ENCODE measurements around the gene PKIG.

Gene PKIG

GRCh38 chr20:44630297-44630696 is 47.9 kb downstream of the PKIG start:
- H3K4me3 ChIP-seq (ENCODE audit: low read depth, low read length), result no peak overlapping the region
- TF ChIP-seq CTCF (IDR thresholded peaks at IDR 0.05; ENCODE audit: low read depth, low read length, missing control alignments), result no peak
- DNase-seq (ENCODE audit: low read depth), result no peak

- no peak for DNase-seq (ENCODE audit: low read depth)
- TF ChIP-seq CTCF (IDR thresholded peaks at IDR 0.05; ENCODE audit: low read depth, low read length, missing control alignments), result no peak
- no peak overlapping the region for H3K4me3 ChIP-seq (ENCODE audit: low read depth, low read length)
Measured at GRCh38 chr20:44632103-44632752, 49.8 kb downstream of the PKIG start.

- no peak for DNase-seq (ENCODE audit: low read depth)
- no peak for TF ChIP-seq CTCF (IDR thresholded peaks at IDR 0.05; ENCODE audit: low read depth, low read length, missing control alignments)
- H3K4me3 ChIP-seq (ENCODE audit: low read depth, low read length), result no peak overlapping the region
Measured at GRCh38 chr20:44633187-44633810, 50.9 kb downstream of the PKIG start.

- DNase-seq (ENCODE audit: low read depth), result no peak
- no peak for TF ChIP-seq CTCF (IDR thresholded peaks at IDR 0.05; ENCODE audit: low read depth, low read length, missing control alignments)
Measured at GRCh38 chr20:44633872-44634600, 51.7 kb downstream of the PKIG start.

GRCh38 chr20:44635877-44636276 is 53.5 kb downstream of the PKIG start:
- no peak overlapping the region for H3K4me3 ChIP-seq (ENCODE audit: low read depth, low read length)
- no peak for TF ChIP-seq CTCF (IDR thresholded peaks at IDR 0.05; ENCODE audit: low read depth, low read length, missing control alignments)
- no peak for DNase-seq (ENCODE audit: low read depth)

More at GRCh38 chr20:44633872-44634600, 51.7 kb downstream of the PKIG start:
- no peak overlapping the region for H3K4me3 ChIP-seq (ENCODE audit: low read depth, low read length)

- no peak for DNase-seq (ENCODE audit: low read depth)
- H3K4me3 ChIP-seq (ENCODE audit: low read depth, low read length), result no peak overlapping the region
- no peak for TF ChIP-seq CTCF (IDR thresholded peaks at IDR 0.05; ENCODE audit: low read depth, low read length, missing control alignments)
Measured at GRCh38 chr20:44637042-44637441, 54.7 kb downstream of the PKIG start.
